IMR-90 (cell line): Measurements from ENCODE around the gene MARS1. TPM values are rescaled to one million over a fixed set of nuclear protein-coding genes. Genes with fewer than 3 reads are reported as not detected.

Experiments used
- ATAC-seq: fragments of 200-7000 bp; cut with Tn5 transposase; 2 replicates; pipeline ENCODE4 v1.9.1; 2020; ENCODE audit warnings: low read depth, mild to moderate bottlenecking, moderate library complexity
- BruUV-seq: library from RNA; stranded (reverse); fragments of 400-500 nt; replicated peaks from 2 replicates; lab custom pipeline; 2021; lab: Mats Ljungman, UMichigan
- CTCF ChIA-PET: fragments of 300-600 bp; formaldehyde crosslinking; extraction: SDS; loops from one replicate; lab custom pipeline; 2021; ENCODE audit warnings: antibody characterized with exemption; lab: Yijun Ruan, JAX
- POLR2A ChIA-PET: fragments of 300-600 bp; sonication (Branson Sonifier 250); formaldehyde crosslinking; loops from one replicate; lab custom pipeline; 2022; ENCODE audit warnings: antibody characterized with exemption; ENCODE audit not compliant: unreplicated experiment; lab: Charles Lee
- DNase-seq: peaks from one replicate; pipeline ENCODE4 v3.0.0; 2013
- H2AFZ ChIP-seq: replicated peaks from 2 replicates; pipeline ENCODE3; 2013; ENCODE audit warnings: low read length, mild to moderate bottlenecking; ENCODE audit not compliant: poor library complexity
- H2AK5ac ChIP-seq: 2 replicates; pipeline ENCODE4 v1.6.1; 2013; ENCODE audit warnings: low read depth, low read length, inconsistent platforms
- H2AK9ac ChIP-seq: replicated peaks from 2 replicates; pipeline ENCODE3; 2013; ENCODE audit warnings: mild to moderate bottlenecking, low read depth, low read length, moderate library complexity; ENCODE audit not compliant: poor library complexity
- H2BK120ac ChIP-seq: 2 replicates; pipeline ENCODE4 v1.6.1; 2013; ENCODE audit warnings: low read depth, low read length, inconsistent platforms
- H2BK15ac ChIP-seq: 3 replicates; pipeline ENCODE4 v1.6.1; 2013; ENCODE audit warnings: low read depth, low read length, inconsistent platforms
- H2BK20ac ChIP-seq: 2 replicates; pipeline ENCODE4 v1.6.1; 2013; ENCODE audit warnings: low read depth, mild to moderate bottlenecking, inconsistent platforms, low read length, moderate library complexity
- H2BK5ac ChIP-seq: 2 replicates; pipeline ENCODE4 v1.6.1; 2013; ENCODE audit warnings: mild to moderate bottlenecking, low read depth, low read length, inconsistent platforms; ENCODE audit not compliant: poor library complexity, severe bottlenecking
- H3K14ac ChIP-seq: replicated peaks from 2 replicates; pipeline ENCODE4 v1.6.1; 2013; ENCODE audit warnings: low read depth, low read length, inconsistent platforms
- H3K18ac ChIP-seq: 2 replicates; pipeline ENCODE4 v1.6.1; 2013; ENCODE audit warnings: low read depth, low read length, control low read depth
- H3K23ac ChIP-seq: 2 replicates; pipeline ENCODE4 v1.6.1; 2013; ENCODE audit warnings: low read depth, low read length, inconsistent platforms
- H3K27ac ChIP-seq: 2 replicates; pipeline ENCODE4 v1.5.1; 2013; ENCODE audit warnings: mild to moderate bottlenecking, control low read depth, low read length; ENCODE audit not compliant: insufficient read depth
- H3K27me3 ChIP-seq: 2 replicates; pipeline ENCODE4 v1.6.1; 2013; ENCODE audit warnings: low read length; ENCODE audit not compliant: control insufficient read depth, insufficient read depth
- H3K36me3 ChIP-seq: 2 replicates; pipeline ENCODE4 v1.6.1; 2013; ENCODE audit warnings: low read length, mixed read lengths; ENCODE audit not compliant: control insufficient read depth, insufficient read depth
- H3K4ac ChIP-seq: 2 replicates; pipeline ENCODE4 v1.6.1; 2013; ENCODE audit warnings: low read depth, low read length, inconsistent platforms
- H3K4me1 ChIP-seq: 2 replicates; pipeline ENCODE4 v1.6.1; 2013; ENCODE audit warnings: low read length, mixed read lengths; ENCODE audit not compliant: control insufficient read depth, insufficient read depth
- H3K4me2 ChIP-seq: 2 replicates; pipeline ENCODE4 v1.6.1; 2013; ENCODE audit warnings: low read depth, mild to moderate bottlenecking, control low read depth, low read length, moderate library complexity
- H3K4me3 ChIP-seq: 2 replicates; pipeline ENCODE4 v1.5.1; 2013; ENCODE audit warnings: low read depth, mild to moderate bottlenecking, control low read depth, low read length, moderate library complexity; ENCODE audit not compliant: insufficient read depth
- H3K56ac ChIP-seq: 2 replicates; pipeline ENCODE4 v1.6.1; 2013; ENCODE audit warnings: low read length, inconsistent platforms; ENCODE audit not compliant: insufficient read depth; ENCODE audit errors: extremely low read depth
- H3K79me1 ChIP-seq, 2 experiments: 2 replicates each; pipeline ENCODE4 v1.6.1; 2013; ENCODE audit warnings: low read length in 2 of 2, inconsistent platforms in 1 of 2, low read depth in 1 of 2
- H3K9ac ChIP-seq: 2 replicates; pipeline ENCODE4 v1.6.1; 2013; ENCODE audit warnings: low read depth, low read length, control low read depth
- H3K9me1 ChIP-seq: 2 replicates; pipeline ENCODE4 v1.6.1; 2013; ENCODE audit warnings: low read length, inconsistent platforms; ENCODE audit not compliant: insufficient read depth
- H3K9me3 ChIP-seq: 2 replicates; pipeline ENCODE4 v1.6.1; 2013; ENCODE audit warnings: low read length; ENCODE audit not compliant: control insufficient read depth, insufficient read depth
- H4K20me1 ChIP-seq: 2 replicates; pipeline ENCODE4 v1.6.1; 2013; ENCODE audit warnings: low read length, inconsistent platforms; ENCODE audit not compliant: insufficient read depth
- H4K5ac ChIP-seq: 2 replicates; pipeline ENCODE4 v1.6.1; 2013; ENCODE audit warnings: mild to moderate bottlenecking, low read depth, low read length, control low read depth
- H4K8ac ChIP-seq, 2 experiments: 2 replicates each; pipeline ENCODE4 v1.6.1; 2013; ENCODE audit warnings: low read depth in 2 of 2, low read length in 2 of 2, control low read depth in 1 of 2, inconsistent platforms in 1 of 2
- H4K91ac ChIP-seq: 2 replicates; pipeline ENCODE4 v1.6.1; 2013; ENCODE audit warnings: low read depth, low read length, inconsistent platforms; ENCODE audit not compliant: insufficient read depth
- BHLHE40 ChIP-seq: fragments of 150-350 bp; IDR thresholded peaks from 2 replicates; pipeline ENCODE4 v1.6.1; 2016; ENCODE audit warnings: mild to moderate bottlenecking, low read depth, low read length
- CEBPB ChIP-seq: IDR thresholded peaks from 2 replicates; pipeline ENCODE4 v1.6.1; 2012; ENCODE audit warnings: low read depth, low read length, improper control_type of control experiment
- CHD1 ChIP-seq: IDR thresholded peaks from 2 replicates; pipeline ENCODE4 v1.6.1; 2012; ENCODE audit warnings: low read depth, low read length, improper control_type of control experiment
- FOS ChIP-seq: fragments of 150-350 bp; IDR thresholded peaks from 2 replicates; pipeline ENCODE4 v1.6.1; 2016; ENCODE audit warnings: low read depth, low read length
- MAFK ChIP-seq: IDR thresholded peaks from 2 replicates; pipeline ENCODE4 v1.6.1; 2012; ENCODE audit warnings: low read depth, low read length, improper control_type of control experiment
- MAZ ChIP-seq: IDR thresholded peaks from 2 replicates; pipeline ENCODE4 v1.6.1; 2012; ENCODE audit warnings: low read depth, mild to moderate bottlenecking, low read length, improper control_type of control experiment, moderate library complexity, borderline replicate concordance
- MXI1 ChIP-seq: IDR thresholded peaks from 2 replicates; pipeline ENCODE4 v1.6.1; 2012; ENCODE audit warnings: low read depth, mild to moderate bottlenecking, low read length, moderate library complexity, borderline replicate concordance
- NFE2L2 ChIP-seq: fragments of 150-350 bp; IDR thresholded peaks from 2 replicates; pipeline ENCODE4 v1.6.1; 2016; ENCODE audit warnings: low read depth, mild to moderate bottlenecking, low read length
- POLR2A ChIP-seq: IDR thresholded peaks from 2 replicates; pipeline ENCODE4 v1.6.1; 2012; ENCODE audit warnings: mild to moderate bottlenecking, low read depth, low read length
- RAD21 ChIP-seq: IDR thresholded peaks from 2 replicates; pipeline ENCODE4 v1.6.1; 2012; ENCODE audit warnings: low read length, improper control_type of control experiment
- RCOR1 ChIP-seq: IDR thresholded peaks from 2 replicates; pipeline ENCODE4 v1.6.1; 2012; ENCODE audit warnings: mild to moderate bottlenecking, low read length, improper control_type of control experiment; ENCODE audit not compliant: insufficient replicate concordance
- RFX5 ChIP-seq: IDR thresholded peaks from 2 replicates; pipeline ENCODE4 v1.8.0; 2012; ENCODE audit warnings: low read depth, mild to moderate bottlenecking, low read length, moderate library complexity
- SMC3 ChIP-seq: fragments of 150-350 bp; IDR thresholded peaks from 2 replicates; pipeline ENCODE4 v1.6.1; 2016; ENCODE audit warnings: low read depth, mild to moderate bottlenecking, antibody characterized with exemption, low read length, moderate library complexity
- USF2 ChIP-seq: fragments of 150-350 bp; IDR thresholded peaks from 2 replicates; pipeline ENCODE4 v1.6.1; 2017; ENCODE audit warnings: mild to moderate bottlenecking, antibody characterized with exemption, low read length, low read depth
- WGBS, 2 experiments: methylation state at CpG; one replicate each; pipeline versions ENCODE4 v1.1.5 to v1.1.7; 2013; ENCODE audit warnings: missing lambda C conversion rate in 2 of 2; ENCODE audit not compliant: insufficient read length in 1 of 2; ENCODE audit errors: extremely low coverage in 2 of 2; 5-methylcytosine and 5-hydroxymethylcytosine counted together
- dilution Hi-C: fragments of 300-500 bp; cut with HindIII; formaldehyde crosslinking; loops from one replicate; pipeline ENCODE4 v1.14.3; 2018; ENCODE audit warnings: low sequenced_read_pairs; ENCODE audit not compliant: unreplicated experiment
- in situ Hi-C: fragments of 300-500 bp; cut with MboI; formaldehyde crosslinking; loops from 3 replicates; pipeline ENCODE4 v1.14.3; 2019; ENCODE audit warnings: low sequenced_read_pairs, inconsistent platforms, mixed read lengths
- intact Hi-C: fragments of 100-400 bp; cut with micrococcal nuclease; formaldehyde crosslinking; loops from 2 replicates; pipeline ENCODE4 v1.10.0; 2022
- polyA plus RNA-seq, 3 experiments: library from polyadenylated mRNA; depleted of rRNA; stranded (reverse); fragments of >200 nt; gene quantifications; 2 replicates each; pipeline ENCODE4 v1.2.3, GENCODE V29; 2012; ENCODE audit warnings: low replicate concordance in 1 of 3
- total RNA-seq: library from RNA; depleted of rRNA; stranded (reverse); fragments of >200 nt; gene quantifications from 2 replicates; pipeline ENCODE4 v1.2.3, GENCODE V29; 2012
- TF ChIP-seq, protein P1 (sequence below): fragments of 150-350 bp; IDR thresholded peaks from 2 replicates; pipeline ENCODE4 v1.6.1; 2016; ENCODE audit warnings: low read depth, mild to moderate bottlenecking, low read length, moderate library complexity, borderline replicate concordance
- TF ChIP-seq, protein P2 (sequence below): conservative IDR thresholded peaks from 2 replicates; pipeline ENCODE4 v1.5.1; 2012; ENCODE audit warnings: mild to moderate bottlenecking, low read depth, low read length, improper control_type of control experiment

MARS1 gene
- total and polyA plus RNA-seq, 2 of the 4 experiments (the other 2 are of a cell fraction): 156 to 164 TPM

- peaks cover 8% of the 10 kb centered on the region; the same call in 1 of the 2 replicates for H3K27me3 ChIP-seq
- H2AK5ac ChIP-seq: no peak overlapping the region
- DNase-seq: no peak
- H4K8ac ChIP-seq: no peak overlapping the region
- no peaks in the 10 kb centered on the region for H3K36me3 ChIP-seq
- no peak overlapping the region for H3K56ac ChIP-seq
- no peak overlapping the region for H2AFZ ChIP-seq
- H3K9me3 ChIP-seq: no peaks in the 10 kb centered on the region
- H3K9me1 ChIP-seq: peaks cover 6% of the 10 kb centered on the region; the same call in 1 of the 2 replicates
- no peak overlapping the region for H3K4ac ChIP-seq
- no peak overlapping the region for H3K23ac ChIP-seq
- H3K27ac ChIP-seq: no peak overlapping the region
- H4K5ac ChIP-seq: no peak overlapping the region
- no peak overlapping the region for H2BK120ac ChIP-seq
- no peak for ATAC-seq
- H3K4me2 ChIP-seq: no peak overlapping the region
- no TSS peak for BruUV-seq
- no peak overlapping the region for H3K4me3 ChIP-seq
- H3K9ac ChIP-seq: no peak overlapping the region
- no peak overlapping the region for H4K91ac ChIP-seq
- WGBS, 2 experiments: 77% methylated on average over 6 of the region's 14 CpGs; no CpG with 5 or more reads in 1 of the 2 experiments
- intact Hi-C loops (no loop called here), in situ Hi-C loops (no loop called here), dilution Hi-C loops (no loop called here)
- no peaks in the 10 kb centered on the region for H3K79me1 ChIP-seq
- ChIA-PET CTCF (no interaction called here), POLR2A (no interaction called here)
- no peak overlapping the region for H2AK9ac ChIP-seq
- no peaks in the 10 kb centered on the region for H4K20me1 ChIP-seq
- no peak overlapping the region for H2BK20ac ChIP-seq
- H3K14ac ChIP-seq: no peak overlapping the region
- no peak overlapping the region for H2BK5ac ChIP-seq
- H3K18ac ChIP-seq: no peak overlapping the region
- no peak overlapping the region for H2BK15ac ChIP-seq
- peaks cover 1% of the 10 kb centered on the region for H3K4me1 ChIP-seq
- no peak for TF ChIP-seq MAFK
- no peak for TF ChIP-seq POLR2A
- no peak for TF ChIP-seq SMC3
- TF ChIP-seq, protein P1, sequence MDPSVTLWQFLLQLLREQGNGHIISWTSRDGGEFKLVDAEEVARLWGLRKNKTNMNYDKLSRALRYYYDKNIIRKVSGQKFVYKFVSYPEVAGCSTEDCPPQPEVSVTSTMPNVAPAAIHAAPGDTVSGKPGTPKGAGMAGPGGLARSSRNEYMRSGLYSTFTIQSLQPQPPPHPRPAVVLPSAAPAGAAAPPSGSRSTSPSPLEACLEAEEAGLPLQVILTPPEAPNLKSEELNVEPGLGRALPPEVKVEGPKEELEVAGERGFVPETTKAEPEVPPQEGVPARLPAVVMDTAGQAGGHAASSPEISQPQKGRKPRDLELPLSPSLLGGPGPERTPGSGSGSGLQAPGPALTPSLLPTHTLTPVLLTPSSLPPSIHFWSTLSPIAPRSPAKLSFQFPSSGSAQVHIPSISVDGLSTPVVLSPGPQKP: no peak
- no peak for TF ChIP-seq RCOR1
- TF ChIP-seq RFX5: no peak
- TF ChIP-seq RAD21: no peak
- TF ChIP-seq CEBPB: no peak
- TF ChIP-seq, protein P2, sequence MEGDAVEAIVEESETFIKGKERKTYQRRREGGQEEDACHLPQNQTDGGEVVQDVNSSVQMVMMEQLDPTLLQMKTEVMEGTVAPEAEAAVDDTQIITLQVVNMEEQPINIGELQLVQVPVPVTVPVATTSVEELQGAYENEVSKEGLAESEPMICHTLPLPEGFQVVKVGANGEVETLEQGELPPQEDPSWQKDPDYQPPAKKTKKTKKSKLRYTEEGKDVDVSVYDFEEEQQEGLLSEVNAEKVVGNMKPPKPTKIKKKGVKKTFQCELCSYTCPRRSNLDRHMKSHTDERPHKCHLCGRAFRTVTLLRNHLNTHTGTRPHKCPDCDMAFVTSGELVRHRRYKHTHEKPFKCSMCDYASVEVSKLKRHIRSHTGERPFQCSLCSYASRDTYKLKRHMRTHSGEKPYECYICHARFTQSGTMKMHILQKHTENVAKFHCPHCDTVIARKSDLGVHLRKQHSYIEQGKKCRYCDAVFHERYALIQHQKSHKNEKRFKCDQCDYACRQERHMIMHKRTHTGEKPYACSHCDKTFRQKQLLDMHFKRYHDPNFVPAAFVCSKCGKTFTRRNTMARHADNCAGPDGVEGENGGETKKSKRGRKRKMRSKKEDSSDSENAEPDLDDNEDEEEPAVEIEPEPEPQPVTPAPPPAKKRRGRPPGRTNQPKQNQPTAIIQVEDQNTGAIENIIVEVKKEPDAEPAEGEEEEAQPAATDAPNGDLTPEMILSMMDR: no peak
- no peak for TF ChIP-seq FOS
- no peak for TF ChIP-seq MAZ
- no peak for TF ChIP-seq NFE2L2
- TF ChIP-seq BHLHE40: no peak
- TF ChIP-seq CHD1: no peak
- no peak for TF ChIP-seq MXI1
- no peak for TF ChIP-seq USF2
These were observed 21.9 kb upstream of the MARS1 start for GRCh38 chr12:57465747-57466505.
